Ammon's horn (tissue), 1 donor: Measurements from ENCODE around the gene DLG2.

Source experiments
- DNase-seq: peaks from one replicate; pipeline ENCODE4 v3.0.0-alpha.2; 2016; ENCODE audit warnings: low spot score

Gene DLG2

GRCh38 chr11:85109141-85109540, 518.0 kb downstream of the DLG2 start:
- no peak for DNase-seq

- DNase-seq = no peak
These were observed 521.3 kb downstream of the DLG2 start for GRCh38 chr11:85105868-85106267.

- no peak for DNase-seq
These were observed 527.6 kb downstream of the DLG2 start for GRCh38 chr11:85099522-85099921.

GRCh38 chr11:85098996-85099395, 528.1 kb downstream of the DLG2 start:
- no peak for DNase-seq

GRCh38 chr11:85096939-85097338, 530.2 kb downstream of the DLG2 start:
- peak; percentile 6 for DNase-seq

GRCh38 chr11:85095239-85095638, 531.9 kb downstream of the DLG2 start:
- DNase-seq = no peak

GRCh38 chr11:85094795-85095194, 532.3 kb downstream of the DLG2 start:
- no peak for DNase-seq

- no peak for DNase-seq
These were observed 537.5 kb downstream of the DLG2 start for GRCh38 chr11:85089654-85090053.

- DNase-seq = no peak
These were observed 538.9 kb downstream of the DLG2 start for GRCh38 chr11:85088286-85088685.

GRCh38 chr11:85086504-85087284, 540.5 kb downstream of the DLG2 start:
- no peak for DNase-seq

GRCh38 chr11:85076535-85077330, 550.4 kb downstream of the DLG2 start:
- peak; percentile 22 for DNase-seq

GRCh38 chr11:85062659-85063058, 564.5 kb downstream of the DLG2 start:
- no peak for DNase-seq

GRCh38 chr11:85052636-85053035, 574.5 kb downstream of the DLG2 start:
- no peak for DNase-seq

- no peak for DNase-seq
These were observed 578.3 kb downstream of the DLG2 start for GRCh38 chr11:85048801-85049200.

- peak; percentile 2 for DNase-seq
These were observed 581.4 kb downstream of the DLG2 start for GRCh38 chr11:85045716-85046115.

GRCh38 chr11:85044911-85045310, 582.2 kb downstream of the DLG2 start:
- DNase-seq = peak; percentile 3

GRCh38 chr11:85042361-85042760, 584.8 kb downstream of the DLG2 start:
- no peak for DNase-seq

GRCh38 chr11:85040166-85040565, 587.0 kb downstream of the DLG2 start:
- DNase-seq = no peak

- DNase-seq = no peak
These were observed 597.2 kb downstream of the DLG2 start for GRCh38 chr11:85029964-85030363.

- DNase-seq = no peak
These were observed 598.6 kb downstream of the DLG2 start for GRCh38 chr11:85028329-85029101.

GRCh38 chr11:85027346-85027745, 599.8 kb downstream of the DLG2 start:
- peak; percentile 3 for DNase-seq

GRCh38 chr11:85021058-85021457, 606.1 kb downstream of the DLG2 start:
- no peak for DNase-seq

GRCh38 chr11:84993386-84993785, 633.8 kb downstream of the DLG2 start:
- DNase-seq = no peak
